Prostate gland (tissue), 2 donors: ENCODE results near the gene TMEM109.

Experiments
- CTCF ChIP-seq, 4 experiments: fragments of 200-600 bp in 2 of 4; fragments of 450-650 bp in 2 of 4; sonication (generic) in 2 of 4; IDR thresholded peaks; 1 replicate in 3 of 4; 2 replicates in 1 of 4; pipeline ENCODE4 v1.5.1; 2016 to 2019; ENCODE audit warnings: antibody characterized with exemption in 4 of 4, mild to moderate bottlenecking in 2 of 4, moderate library complexity in 2 of 4
- POLR2A ChIP-seq: fragments of 450-650 bp; IDR thresholded peaks from one replicate; pipeline ENCODE4 v1.6.1; 2016; ENCODE audit warnings: antibody characterized with exemption, mild to moderate bottlenecking
- POLR2AphosphoS5 ChIP-seq: sonication (generic); formaldehyde crosslinking; IDR thresholded peaks from one replicate; pipeline ENCODE4 v1.6.1; 2017; ENCODE audit warnings: antibody characterized with exemption

GRCh38 chr11:60934124-60934789 is 20.3 kb downstream of the TMEM109 start:
- TF ChIP-seq POLR2A (no peak), CTCF (IDR thresholded peaks at IDR 0.05) (no peak), POLR2AphosphoS5 (no peak)
